Measurements from ENCODE around the gene ERCC6. TPM values are rescaled to one million over a fixed set of nuclear protein-coding genes. Genes with fewer than 3 reads are reported as not detected.

Gene ERCC6
- total and polyA plus RNA-seq, 4 experiments from 2014 or later, result 7.3 to 46.7 (median 28.1) TPM

DNA sequence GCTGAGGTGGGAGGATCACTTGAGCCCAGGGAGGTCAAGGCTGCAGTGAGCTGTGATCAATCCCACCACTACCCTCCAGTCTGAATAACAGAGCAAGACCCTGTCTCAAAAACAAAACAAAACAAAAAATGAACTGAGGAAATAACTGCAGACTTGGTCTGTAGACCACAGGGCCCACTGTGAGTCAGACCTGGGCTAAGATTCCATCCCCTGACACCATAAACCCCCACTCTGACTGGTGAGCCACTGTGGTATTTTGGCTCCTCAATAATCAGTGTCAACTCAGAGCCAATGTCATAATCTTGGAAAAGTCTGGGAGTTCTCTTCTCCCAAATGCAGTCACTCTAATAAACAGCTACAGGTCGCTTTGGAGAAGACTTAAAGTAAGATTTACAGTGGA is 24.0 kb upstream of the ERCC6 start:
- H3K4me3 Mint-ChIP-seq, result no peak overlapping the region
- H3K27ac ChIP-seq (ENCODE audit: low read depth, low read length), result no peak overlapping the region
- H3K4me1 ChIP-seq (ENCODE audit: insufficient read depth, low read length), result no peaks in the 10 kb centered on the region
- intact Hi-C loops (cut with micrococcal nuclease), result no loop called here
- POLR2A ChIA-PET (ENCODE audit: partially characterized antibody), result no interaction called here
- H3K9me3 Mint-ChIP-seq, result peaks cover 0 to 3% (median 0%) of the 10 kb centered on the region in 8 donors
- no peak overlapping the region for H3K27ac Mint-ChIP-seq
- no peaks in the 10 kb centered on the region for H3K36me3 ChIP-seq (ENCODE audit: insufficient read depth, low read length)
- no peaks in the 10 kb centered on the region for H3K36me3 Mint-ChIP-seq
- no peak overlapping the region for H3K4me3 ChIP-seq (ENCODE audit: low read length in 2 of 2)
- H3K4me1 Mint-ChIP-seq, result no peaks in the 10 kb centered on the region
- no peaks in the 10 kb centered on the region for H3K9me3 ChIP-seq (ENCODE audit: control insufficient read depth in 1 of 2, low read length in 2 of 2)
- peaks cover 15 to 32% of the 10 kb centered on the region in 2 donors for H3K27me3 Mint-ChIP-seq
- DNase-seq, result no peak
- CTCF ChIA-PET (ENCODE audit: partially characterized antibody), result no interaction called here
- peaks cover 9% of the 10 kb centered on the region for H3K27me3 ChIP-seq (ENCODE audit: insufficient read depth, low read length)

GRCh38 chr10:49560526-49560925 is 21.6 kb upstream of the ERCC6 start:
- no peaks in the 10 kb centered on the region for H3K4me1 Mint-ChIP-seq
- peaks cover 9% of the 10 kb centered on the region for H3K27me3 ChIP-seq (ENCODE audit: insufficient read depth, low read length)
- H3K9me3 ChIP-seq (ENCODE audit: control insufficient read depth in 1 of 2, low read length in 2 of 2), result no peaks in the 10 kb centered on the region
- CTCF ChIA-PET (ENCODE audit: partially characterized antibody), result no interaction called here
- H3K9me3 Mint-ChIP-seq, result peaks cover 0 to 9% (median 7%) of the 10 kb centered on the region in 8 donors
- no peak overlapping the region for H3K4me3 ChIP-seq (ENCODE audit: low read length in 2 of 2)
- DNase-seq, result no peak
- H3K27ac Mint-ChIP-seq, result no peak overlapping the region
- H3K4me1 ChIP-seq (ENCODE audit: insufficient read depth, low read length), result no peaks in the 10 kb centered on the region
- H3K36me3 ChIP-seq (ENCODE audit: insufficient read depth, low read length), result no peaks in the 10 kb centered on the region
- H3K27me3 Mint-ChIP-seq, result peaks cover 9 to 34% of the 10 kb centered on the region in 2 donors
- no peaks in the 10 kb centered on the region for H3K36me3 Mint-ChIP-seq
- POLR2A ChIA-PET (ENCODE audit: partially characterized antibody), result no interaction called here
- H3K27ac ChIP-seq (ENCODE audit: low read depth, low read length), result no peak overlapping the region
- no peak overlapping the region for H3K4me3 Mint-ChIP-seq
- intact Hi-C loops (cut with micrococcal nuclease), result no loop called here

DNA sequence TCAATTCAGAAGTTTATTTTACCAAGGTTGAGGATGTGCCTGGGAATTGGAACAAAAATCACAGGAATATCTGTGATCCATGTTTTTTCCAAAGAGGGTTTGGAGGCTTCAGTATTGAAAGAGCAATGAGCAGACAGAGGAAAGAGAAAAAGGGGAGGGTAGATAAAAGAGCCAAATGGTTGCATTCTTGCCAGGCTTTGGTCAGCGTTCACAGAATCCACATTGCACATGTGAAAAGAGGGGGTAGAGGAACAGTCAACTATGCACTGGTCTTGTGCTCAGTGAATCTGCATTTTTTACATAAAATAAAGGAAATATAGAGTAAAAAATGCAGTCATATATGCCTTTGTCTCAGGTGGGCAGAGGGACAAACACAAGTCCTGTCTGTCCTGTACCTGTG is 20.6 kb upstream of the ERCC6 start:
- intact Hi-C loops (cut with micrococcal nuclease), result no loop called here
- no peaks in the 10 kb centered on the region for H3K4me1 ChIP-seq (ENCODE audit: insufficient read depth, low read length)
- ChIA-PET CTCF (ENCODE audit: partially characterized antibody) (no interaction called here), POLR2A (ENCODE audit: partially characterized antibody) (no interaction called here)
- H3K9me3 ChIP-seq (ENCODE audit: control insufficient read depth in 1 of 2, low read length in 2 of 2), result no peaks in the 10 kb centered on the region
- no peaks in the 10 kb centered on the region for H3K36me3 Mint-ChIP-seq
- H3K27ac Mint-ChIP-seq, result no peak overlapping the region
- H3K4me1 Mint-ChIP-seq, result no peaks in the 10 kb centered on the region
- H3K4me3 ChIP-seq (ENCODE audit: low read length in 2 of 2), result no peak overlapping the region
- H3K36me3 ChIP-seq (ENCODE audit: insufficient read depth, low read length), result no peaks in the 10 kb centered on the region
- H3K9me3 Mint-ChIP-seq, result peaks cover 0 to 15% (median 9%) of the 10 kb centered on the region in 8 donors
- peaks cover 9% of the 10 kb centered on the region for H3K27me3 ChIP-seq (ENCODE audit: insufficient read depth, low read length)
- H3K27me3 Mint-ChIP-seq, result peaks cover 9 to 32% of the 10 kb centered on the region in 2 donors
- H3K27ac ChIP-seq (ENCODE audit: low read depth, low read length), result no peak overlapping the region
- H3K4me3 Mint-ChIP-seq, result no peak overlapping the region
- DNase-seq, result no peak

DNA sequence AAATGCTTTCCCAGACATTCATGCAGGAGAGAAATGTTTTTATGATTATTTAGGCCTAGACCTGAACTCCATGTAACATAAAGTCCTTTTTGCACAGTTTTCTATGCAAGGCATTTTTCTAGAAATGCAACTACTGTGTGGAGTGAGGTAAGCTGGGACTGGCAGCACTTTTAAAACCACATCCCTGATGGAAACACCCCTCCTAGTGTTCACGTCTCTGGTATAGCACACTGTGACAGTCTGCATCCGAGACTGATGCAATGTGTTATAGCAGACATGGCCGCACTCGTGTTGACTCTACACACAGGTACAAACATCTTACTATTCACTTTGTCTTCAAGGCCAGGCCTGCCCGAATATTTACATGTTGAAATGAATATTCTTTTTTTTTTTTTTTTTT is 19.3 kb upstream of the ERCC6 start:
- Histone ChIP-seq H3K36me3 (ENCODE audit: insufficient read depth, low read length) (no peaks in the 10 kb centered on the region), H3K27ac (ENCODE audit: low read depth, low read length) (no peak overlapping the region), H3K27me3 (ENCODE audit: insufficient read depth, low read length) (peaks cover 5% of the 10 kb centered on the region), H3K9me3 (ENCODE audit: control insufficient read depth in 1 of 2, low read length in 2 of 2) (no peaks in the 10 kb centered on the region), H3K4me1 (ENCODE audit: insufficient read depth, low read length) (no peaks in the 10 kb centered on the region), H3K4me3 (ENCODE audit: low read length in 2 of 2) (no peak overlapping the region)
- no peak for DNase-seq
- Mint-ChIP-seq H3K27me3 (peaks cover 7 to 24% of the 10 kb centered on the region in 2 donors), H3K4me3 (no peak overlapping the region), H3K4me1 (no peaks in the 10 kb centered on the region), H3K27ac (no peak overlapping the region), H3K9me3 (peaks cover 0 to 15% (median 10%) of the 10 kb centered on the region in 8 donors), H3K36me3 (no peaks in the 10 kb centered on the region)
- ChIA-PET POLR2A (ENCODE audit: partially characterized antibody) (no interaction called here), CTCF (ENCODE audit: partially characterized antibody) (interaction anchor here (0.7 kb wide), 1 partner anchor 159 kb away, joined by 3 read pairs; no protein-coding TSS in a partner anchor)
- intact Hi-C loops (cut with micrococcal nuclease), result no loop called here

GRCh38 chr10:49557681-49558080 is 18.8 kb upstream of the ERCC6 start:
- H3K9me3 Mint-ChIP-seq, result peaks cover 0 to 15% (median 10%) of the 10 kb centered on the region in 8 donors
- H3K27me3 ChIP-seq (ENCODE audit: insufficient read depth, low read length), result peaks cover 5% of the 10 kb centered on the region
- no peak overlapping the region for H3K4me3 Mint-ChIP-seq
- no peak overlapping the region for H3K27ac ChIP-seq (ENCODE audit: low read depth, low read length)
- peaks cover 12 to 24% of the 10 kb centered on the region in 2 donors for H3K27me3 Mint-ChIP-seq
- H3K4me3 ChIP-seq (ENCODE audit: low read length in 2 of 2), result no peak overlapping the region
- no peaks in the 10 kb centered on the region for H3K9me3 ChIP-seq (ENCODE audit: control insufficient read depth in 1 of 2, low read length in 2 of 2)
- H3K4me1 ChIP-seq (ENCODE audit: insufficient read depth, low read length), result no peaks in the 10 kb centered on the region
- CTCF ChIA-PET (ENCODE audit: partially characterized antibody), result interaction anchor here (0.9 kb wide), 1 partner anchor 10 kb away, joined by 3 read pairs; no protein-coding TSS in a partner anchor
- POLR2A ChIA-PET (ENCODE audit: partially characterized antibody), result no interaction called here
- intact Hi-C loops (cut with micrococcal nuclease), result no loop called here
- no peaks in the 10 kb centered on the region for H3K36me3 ChIP-seq (ENCODE audit: insufficient read depth, low read length)
- H3K4me1 Mint-ChIP-seq, result no peaks in the 10 kb centered on the region
- H3K27ac Mint-ChIP-seq, result no peak overlapping the region
- H3K36me3 Mint-ChIP-seq, result no peaks in the 10 kb centered on the region
- DNase-seq, result no peak

GRCh38 chr10:49556723-49557122 is 17.8 kb upstream of the ERCC6 start:
- peaks cover 0 to 15% (median 10%) of the 10 kb centered on the region in 8 donors for H3K9me3 Mint-ChIP-seq
- no peaks in the 10 kb centered on the region for H3K36me3 Mint-ChIP-seq
- H3K27ac ChIP-seq (ENCODE audit: low read depth, low read length), result no peak overlapping the region
- H3K27me3 ChIP-seq (ENCODE audit: insufficient read depth, low read length), result peaks cover 5% of the 10 kb centered on the region
- POLR2A ChIA-PET (ENCODE audit: partially characterized antibody), result no interaction called here
- no peak for DNase-seq
- no peaks in the 10 kb centered on the region for H3K4me1 ChIP-seq (ENCODE audit: insufficient read depth, low read length)
- intact Hi-C loops (cut with micrococcal nuclease), result no loop called here
- no peak overlapping the region for H3K4me3 Mint-ChIP-seq
- no peak overlapping the region for H3K27ac Mint-ChIP-seq
- peaks cover 12 to 24% of the 10 kb centered on the region in 2 donors for H3K27me3 Mint-ChIP-seq
- H3K36me3 ChIP-seq (ENCODE audit: insufficient read depth, low read length), result no peaks in the 10 kb centered on the region
- no peaks in the 10 kb centered on the region for H3K9me3 ChIP-seq (ENCODE audit: control insufficient read depth in 1 of 2, low read length in 2 of 2)
- CTCF ChIA-PET (ENCODE audit: partially characterized antibody), result interaction anchor here (0.9 kb wide), 1 partner anchor 11 kb away, joined by 3 read pairs; no protein-coding TSS in a partner anchor
- no peaks in the 10 kb centered on the region for H3K4me1 Mint-ChIP-seq
- H3K4me3 ChIP-seq (ENCODE audit: low read length in 2 of 2), result no peak overlapping the region

DNA sequence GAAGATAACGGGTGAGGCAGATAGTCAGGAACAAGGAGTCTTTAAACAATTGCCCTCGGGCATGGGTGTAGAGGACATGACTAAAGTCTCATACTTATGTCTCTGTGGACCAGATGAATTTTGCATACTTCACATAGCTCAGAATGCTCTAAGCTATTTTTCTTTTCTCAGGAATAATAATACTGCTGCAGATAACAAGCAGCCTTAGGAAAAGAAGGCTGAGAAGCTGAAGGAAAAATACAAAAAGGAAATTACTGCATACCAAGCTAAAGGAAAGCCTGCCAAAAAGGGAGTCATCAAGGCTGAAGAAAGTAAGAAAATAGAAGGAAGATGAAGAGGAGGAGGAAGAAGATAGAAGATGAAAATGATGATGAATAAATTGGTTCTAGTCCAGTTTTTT is 13.4 kb upstream of the ERCC6 start:
- Histone ChIP-seq H3K4me1 (ENCODE audit: insufficient read depth, low read length) (no peaks in the 10 kb centered on the region), H3K4me3 (ENCODE audit: low read length in 2 of 2) (no peak overlapping the region), H3K27ac (ENCODE audit: low read depth, low read length) (no peak overlapping the region), H3K9me3 (ENCODE audit: control insufficient read depth in 1 of 2, low read length in 2 of 2) (no peaks in the 10 kb centered on the region), H3K36me3 (ENCODE audit: insufficient read depth, low read length) (no peaks in the 10 kb centered on the region), H3K27me3 (ENCODE audit: insufficient read depth, low read length) (no peaks in the 10 kb centered on the region)
- H3K36me3 Mint-ChIP-seq, result no peaks in the 10 kb centered on the region
- H3K4me3 Mint-ChIP-seq, result no peak overlapping the region
- intact Hi-C loops (cut with micrococcal nuclease), result no loop called here
- ChIA-PET POLR2A (ENCODE audit: partially characterized antibody) (no interaction called here), CTCF (ENCODE audit: partially characterized antibody) (interaction anchor here (1.0 to 1.5 kb wide), 2 partner anchors 13 to 43 kb away, joined by 3 to 6 read pairs; partner anchors contain the start of gene ERCC6)
- DNase-seq, result no peak
- H3K4me1 Mint-ChIP-seq, result no peaks in the 10 kb centered on the region
- peaks cover 0 to 15% (median 10%) of the 10 kb centered on the region in 8 donors for H3K9me3 Mint-ChIP-seq
- no peak overlapping the region for H3K27ac Mint-ChIP-seq
- peaks cover 11 to 16% of the 10 kb centered on the region in 2 donors for H3K27me3 Mint-ChIP-seq

GRCh38 chr10:49550563-49550962 is 11.6 kb upstream of the ERCC6 start:
- Histone ChIP-seq H3K27me3 (ENCODE audit: insufficient read depth, low read length) (no peaks in the 10 kb centered on the region), H3K9me3 (ENCODE audit: control insufficient read depth in 1 of 2, low read length in 2 of 2) (no peaks in the 10 kb centered on the region), H3K4me1 (ENCODE audit: insufficient read depth, low read length) (no peaks in the 10 kb centered on the region), H3K36me3 (ENCODE audit: insufficient read depth, low read length) (no peaks in the 10 kb centered on the region), H3K27ac (ENCODE audit: low read depth, low read length) (no peak overlapping the region), H3K4me3 (ENCODE audit: low read length in 2 of 2) (no peak overlapping the region)
- Mint-ChIP-seq H3K9me3 (peaks cover 0 to 8% (median 4%) of the 10 kb centered on the region in 8 donors), H3K27me3 (peaks cover 12 to 18% of the 10 kb centered on the region in 2 donors), H3K36me3 (peaks cover 0 to 1% of the 10 kb centered on the region in 2 donors), H3K4me1 (no peaks in the 10 kb centered on the region), H3K27ac (no peak overlapping the region), H3K4me3 (no peak overlapping the region)
- CTCF ChIA-PET (ENCODE audit: partially characterized antibody), result no interaction called here
- POLR2A ChIA-PET (ENCODE audit: partially characterized antibody), result no interaction called here
- no peak for DNase-seq
- intact Hi-C loops (cut with micrococcal nuclease), result no loop called here

Measured in CD4-positive, alpha-beta memory T cell (primary cell).